ENCODE results near the gene CBLIF. TPM values are rescaled to one million over a fixed set of nuclear protein-coding genes. Genes with fewer than 3 reads are reported as not detected.
"Not testable (repeated sequence)": the region's sequence is repeated elsewhere in the genome, so short reads cannot be mapped to it uniquely, and the experiment has no call there.

Gene CBLIF
- polyA plus RNA-seq (2012; ENCODE audit: low read depth, missing spikeins), result not detected

DNA sequence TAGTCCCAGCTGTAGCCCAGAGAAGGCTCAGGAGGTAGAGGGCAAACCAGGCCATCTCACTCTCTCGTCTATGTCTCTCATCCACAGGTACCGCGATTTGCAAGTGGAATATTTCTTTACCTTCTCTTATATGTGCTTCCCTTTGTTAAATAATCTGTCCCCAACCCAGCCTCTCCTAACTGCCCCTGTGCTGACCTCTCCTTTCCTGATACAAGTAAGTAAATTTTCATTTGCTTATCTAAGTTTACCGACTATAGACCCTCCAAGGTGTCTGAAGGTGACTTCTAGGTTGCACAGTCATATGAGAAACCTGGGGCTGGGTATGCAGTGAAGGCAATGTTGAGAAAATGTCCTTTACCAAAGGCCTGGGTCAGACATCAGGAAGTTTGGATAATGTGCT is at the start of gene CBLIF:
Gene CBLIF, minus strand, starts transcription at position 101 of the 400 bp plus-strand sequence. Its CDS starts 46 bp downstream, at position 55.
- FAIRE-seq (no peak), DNase-seq (ENCODE audit: insufficient read length, low spot score) (no peak)
- TF ChIP-seq POLR2A (IDR thresholded peaks at IDR 0.05; ENCODE audit: low read depth, low read length) (no peak), POU2F2 (IDR thresholded peaks at IDR 0.05; ENCODE audit: low read depth, low read length) (no peak), SPI1 (IDR thresholded peaks at IDR 0.05; ENCODE audit: low read depth, low read length) (no peak), TAF1 (IDR thresholded peaks at IDR 0.05; ENCODE audit: low read depth, low read length) (no peak), PAX5 (IDR thresholded peaks at IDR 0.05; ENCODE audit: insufficient read depth, low read length, severe bottlenecking) (no peak), POLR2AphosphoS5 (IDR thresholded peaks at IDR 0.05; ENCODE audit: low read depth, low read length) (no peak)

DNA sequence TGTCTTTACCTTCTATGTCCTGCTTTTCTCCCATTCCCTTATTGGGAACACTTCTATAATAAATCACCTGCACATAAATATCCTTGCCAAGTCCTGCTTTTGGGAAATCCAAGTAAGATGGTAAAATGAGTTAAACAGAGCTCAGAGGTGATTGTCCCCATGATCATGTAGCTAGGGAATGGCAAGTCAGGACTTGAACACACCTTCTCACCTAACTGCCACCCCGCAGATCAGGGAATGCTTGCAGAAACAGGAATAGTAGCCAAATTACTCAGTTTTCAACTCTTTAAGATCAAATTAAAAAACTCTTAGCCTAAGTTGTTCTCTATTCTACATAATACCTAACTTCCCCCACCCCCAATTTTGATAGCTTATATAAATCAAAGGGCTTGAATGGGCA is 49.3 kb upstream of the CBLIF start:
- DNase-seq (ENCODE audit: insufficient read length, low spot score), result no peak
- FAIRE-seq, result no peak
- no peak for TF ChIP-seq POLR2AphosphoS5 (IDR thresholded peaks at IDR 0.05; ENCODE audit: low read depth, low read length)
- no peak for TF ChIP-seq POU2F2 (IDR thresholded peaks at IDR 0.05; ENCODE audit: low read depth, low read length)
- TF ChIP-seq PAX5 (IDR thresholded peaks at IDR 0.05; ENCODE audit: insufficient read depth, low read length, severe bottlenecking), result no peak
- TF ChIP-seq TAF1 (IDR thresholded peaks at IDR 0.05; ENCODE audit: low read depth, low read length), result no peak
- no peak for TF ChIP-seq POLR2A (IDR thresholded peaks at IDR 0.05; ENCODE audit: low read depth, low read length)
- no peak for TF ChIP-seq SPI1 (IDR thresholded peaks at IDR 0.05; ENCODE audit: low read depth, low read length)

DNA sequence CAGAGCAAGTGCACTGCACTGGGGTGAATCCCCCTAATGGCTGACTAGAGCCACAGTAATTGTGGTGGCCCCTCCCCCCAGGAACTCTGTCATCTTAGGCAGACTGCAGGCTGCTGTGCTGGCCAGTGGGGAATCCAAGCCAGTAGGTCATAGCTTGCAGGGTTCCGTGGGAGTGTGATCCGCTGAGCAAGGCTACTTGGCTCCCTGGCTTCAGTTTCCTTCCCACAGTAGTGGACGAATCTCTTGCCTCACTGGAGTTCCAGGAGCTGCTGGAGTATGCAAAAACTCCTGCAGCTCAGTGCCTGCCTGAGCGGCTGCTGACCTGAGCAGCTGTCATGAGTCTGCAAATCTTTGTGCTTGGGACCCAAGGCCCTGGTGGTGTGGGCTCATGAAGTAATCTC is 46.5 kb upstream of the CBLIF start:
- TF ChIP-seq POLR2AphosphoS5 (IDR thresholded peaks at IDR 0.05; ENCODE audit: low read depth, low read length) (no peak), SPI1 (IDR thresholded peaks at IDR 0.05; ENCODE audit: low read depth, low read length) (no peak), POU2F2 (IDR thresholded peaks at IDR 0.05; ENCODE audit: low read depth, low read length) (no peak), PAX5 (IDR thresholded peaks at IDR 0.05; ENCODE audit: insufficient read depth, low read length, severe bottlenecking) (no peak), TAF1 (IDR thresholded peaks at IDR 0.05; ENCODE audit: low read depth, low read length) (no peak), POLR2A (IDR thresholded peaks at IDR 0.05; ENCODE audit: low read depth, low read length) (no peak)
- FAIRE-seq, result no peak
- no peak for DNase-seq (ENCODE audit: insufficient read length, low spot score)

DNA sequence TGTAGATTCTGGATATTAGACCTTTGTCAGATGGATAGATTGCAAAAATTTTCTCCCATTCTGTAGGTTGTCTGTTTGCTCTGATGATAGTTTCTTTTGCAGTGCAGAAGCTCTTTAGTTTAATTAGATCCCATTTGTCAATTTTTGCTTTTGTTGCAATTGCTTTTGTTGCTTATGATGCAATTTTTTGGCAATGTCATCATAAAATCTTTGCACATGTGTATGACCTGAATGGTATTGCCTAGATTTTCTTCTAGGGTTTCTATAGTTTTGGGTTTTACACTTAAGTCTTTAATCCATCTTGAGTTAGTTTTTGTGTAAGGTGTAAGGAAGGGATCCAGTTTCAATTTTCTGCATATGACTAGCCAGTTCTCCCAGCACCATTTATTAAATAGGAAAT is 41.9 kb upstream of the CBLIF start:
- not testable (repeated sequence) for FAIRE-seq; DNase-seq (ENCODE audit: insufficient read length, low spot score)

DNA sequence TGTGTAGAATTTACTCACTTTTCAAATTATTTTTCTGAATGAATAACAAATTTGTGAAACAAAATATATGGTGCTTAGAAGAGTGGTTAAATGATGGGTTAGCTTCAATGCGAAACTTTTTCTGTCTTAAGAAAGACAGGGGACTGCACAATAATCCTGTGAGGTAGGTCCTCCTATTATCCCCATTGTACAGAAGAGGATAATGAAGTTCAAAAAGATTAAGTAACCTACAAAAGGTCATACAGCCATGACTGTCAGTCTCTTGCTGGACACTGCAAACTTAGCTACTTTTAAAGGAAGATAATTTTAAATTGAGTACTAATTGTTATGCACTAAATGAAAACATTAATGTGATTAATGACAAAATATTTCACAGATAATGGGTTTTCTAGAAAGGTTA is 38.3 kb upstream of the CBLIF start:
- FAIRE-seq (no peak), DNase-seq (ENCODE audit: insufficient read length, low spot score) (no peak)
- TF ChIP-seq POLR2A (IDR thresholded peaks at IDR 0.05; ENCODE audit: low read depth, low read length) (no peak), TAF1 (IDR thresholded peaks at IDR 0.05; ENCODE audit: low read depth, low read length) (no peak)

DNA sequence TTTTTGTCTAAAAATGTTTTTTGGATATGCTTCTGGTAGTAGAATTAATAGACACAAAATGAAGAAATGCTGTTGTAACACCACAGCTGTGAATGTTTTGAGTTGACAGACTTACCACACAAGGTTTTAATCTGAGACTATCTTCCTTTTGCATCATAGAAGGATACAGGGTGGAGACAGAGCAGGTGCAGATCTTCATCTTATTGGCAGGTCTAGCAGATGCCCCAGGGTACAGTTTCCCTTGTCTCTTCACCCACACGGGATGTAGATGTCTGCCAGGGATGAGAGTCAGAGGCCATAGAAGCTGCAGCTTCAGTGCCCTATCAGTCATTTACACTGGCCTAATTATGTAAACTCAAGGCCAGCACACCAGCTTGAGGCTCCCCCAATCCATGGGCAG is 34.3 kb upstream of the CBLIF start:
- no peak for DNase-seq (ENCODE audit: insufficient read length, low spot score)
- TF ChIP-seq POU2F2 (IDR thresholded peaks at IDR 0.05; ENCODE audit: low read depth, low read length), result no peak
- TF ChIP-seq POLR2AphosphoS5 (IDR thresholded peaks at IDR 0.05; ENCODE audit: low read depth, low read length), result no peak
- no peak for TF ChIP-seq PAX5 (IDR thresholded peaks at IDR 0.05; ENCODE audit: insufficient read depth, low read length, severe bottlenecking)
- TF ChIP-seq SPI1 (IDR thresholded peaks at IDR 0.05; ENCODE audit: low read depth, low read length), result no peak
- TF ChIP-seq TAF1 (IDR thresholded peaks at IDR 0.05; ENCODE audit: low read depth, low read length), result no peak
- no peak for TF ChIP-seq POLR2A (IDR thresholded peaks at IDR 0.05; ENCODE audit: low read depth, low read length)
- no peak for FAIRE-seq

DNA sequence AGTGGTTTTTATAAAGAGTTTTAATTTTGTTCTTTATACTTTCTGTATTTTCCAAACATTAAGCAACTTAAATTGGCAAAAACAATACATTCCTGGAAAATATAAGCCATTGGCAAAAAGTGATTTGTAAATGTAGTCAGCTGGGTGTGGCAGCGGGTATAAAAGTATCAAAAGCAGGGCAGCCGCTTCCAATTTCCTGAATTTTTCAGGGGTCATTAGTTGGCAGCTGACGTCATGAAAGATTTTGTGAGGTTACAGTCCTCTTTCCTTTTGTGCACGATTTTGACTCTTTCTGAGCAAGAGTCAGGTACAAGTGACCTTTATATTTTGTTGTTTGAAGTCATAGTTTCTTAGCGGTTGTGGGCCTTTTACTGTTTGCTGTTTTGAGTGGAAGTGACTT is 33.3 kb upstream of the CBLIF start, which contains the start of gene OOSP3:
Gene OOSP3, plus strand, starts transcription at position 208 of the 400 bp plus-strand sequence. Its CDS starts 27 bp downstream, at position 235.
- DNase-seq (ENCODE audit: insufficient read length, low spot score), result no peak
- no peak for TF ChIP-seq POU2F2 (IDR thresholded peaks at IDR 0.05; ENCODE audit: low read depth, low read length)
- no peak for TF ChIP-seq TAF1 (IDR thresholded peaks at IDR 0.05; ENCODE audit: low read depth, low read length)
- TF ChIP-seq POLR2A (IDR thresholded peaks at IDR 0.05; ENCODE audit: low read depth, low read length), result no peak
- TF ChIP-seq POLR2AphosphoS5 (IDR thresholded peaks at IDR 0.05; ENCODE audit: low read depth, low read length), result no peak
- no peak for TF ChIP-seq SPI1 (IDR thresholded peaks at IDR 0.05; ENCODE audit: low read depth, low read length)
- FAIRE-seq, result no peak

DNA sequence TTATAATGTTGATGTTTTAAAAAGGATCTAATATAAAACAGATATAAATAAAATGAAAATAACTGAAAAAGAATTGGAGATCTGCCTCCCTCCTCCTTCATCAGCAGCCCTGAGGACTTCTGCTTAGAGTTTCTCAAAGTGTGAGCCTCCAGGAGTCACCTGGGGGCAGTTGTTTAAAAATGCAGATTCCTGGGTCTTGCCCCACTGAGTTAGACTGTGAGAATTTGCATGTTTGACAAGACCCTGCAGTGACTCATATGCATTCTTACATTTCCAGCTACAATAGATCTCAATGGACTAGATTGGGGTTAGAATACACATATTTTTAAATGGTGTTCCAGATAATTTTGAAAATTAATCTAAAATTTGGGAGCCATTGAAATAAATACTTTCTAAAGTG is 32.5 kb upstream of the CBLIF start:
- FAIRE-seq (no peak), DNase-seq (ENCODE audit: insufficient read length, low spot score) (no peak)
- TF ChIP-seq POLR2AphosphoS5 (IDR thresholded peaks at IDR 0.05; ENCODE audit: low read depth, low read length) (no peak), PAX5 (IDR thresholded peaks at IDR 0.05; ENCODE audit: insufficient read depth, low read length, severe bottlenecking) (no peak), POLR2A (IDR thresholded peaks at IDR 0.05; ENCODE audit: low read depth, low read length) (no peak), TAF1 (IDR thresholded peaks at IDR 0.05; ENCODE audit: low read depth, low read length) (no peak), POU2F2 (IDR thresholded peaks at IDR 0.05; ENCODE audit: low read depth, low read length) (no peak), SPI1 (IDR thresholded peaks at IDR 0.05; ENCODE audit: low read depth, low read length) (no peak)

DNA sequence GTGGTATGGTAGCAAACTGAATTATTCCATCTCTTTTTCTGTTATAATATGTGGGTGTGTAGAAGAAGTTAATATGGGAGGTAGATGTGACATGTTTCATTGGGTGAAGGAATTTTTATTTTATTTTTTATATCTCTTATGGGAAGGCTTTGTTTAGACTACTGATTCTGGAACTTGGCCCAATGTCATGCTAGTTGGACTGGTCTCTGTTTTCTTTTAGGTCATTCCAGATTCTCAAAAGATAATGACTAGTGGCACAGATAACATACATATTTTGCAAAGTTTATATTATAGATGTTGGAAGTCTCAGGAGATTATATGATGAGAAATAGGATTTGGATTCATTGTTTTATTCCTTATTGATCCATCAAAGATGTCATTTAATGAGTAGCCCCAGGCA is 32.0 kb upstream of the CBLIF start:
- TF ChIP-seq SPI1 (IDR thresholded peaks at IDR 0.05; ENCODE audit: low read depth, low read length) (no peak), TAF1 (IDR thresholded peaks at IDR 0.05; ENCODE audit: low read depth, low read length) (no peak), POLR2AphosphoS5 (IDR thresholded peaks at IDR 0.05; ENCODE audit: low read depth, low read length) (no peak), PAX5 (IDR thresholded peaks at IDR 0.05; ENCODE audit: insufficient read depth, low read length, severe bottlenecking) (no peak), POLR2A (IDR thresholded peaks at IDR 0.05; ENCODE audit: low read depth, low read length) (no peak), POU2F2 (IDR thresholded peaks at IDR 0.05; ENCODE audit: low read depth, low read length) (no peak)
- FAIRE-seq (no peak), DNase-seq (ENCODE audit: insufficient read length, low spot score) (no peak)

DNA sequence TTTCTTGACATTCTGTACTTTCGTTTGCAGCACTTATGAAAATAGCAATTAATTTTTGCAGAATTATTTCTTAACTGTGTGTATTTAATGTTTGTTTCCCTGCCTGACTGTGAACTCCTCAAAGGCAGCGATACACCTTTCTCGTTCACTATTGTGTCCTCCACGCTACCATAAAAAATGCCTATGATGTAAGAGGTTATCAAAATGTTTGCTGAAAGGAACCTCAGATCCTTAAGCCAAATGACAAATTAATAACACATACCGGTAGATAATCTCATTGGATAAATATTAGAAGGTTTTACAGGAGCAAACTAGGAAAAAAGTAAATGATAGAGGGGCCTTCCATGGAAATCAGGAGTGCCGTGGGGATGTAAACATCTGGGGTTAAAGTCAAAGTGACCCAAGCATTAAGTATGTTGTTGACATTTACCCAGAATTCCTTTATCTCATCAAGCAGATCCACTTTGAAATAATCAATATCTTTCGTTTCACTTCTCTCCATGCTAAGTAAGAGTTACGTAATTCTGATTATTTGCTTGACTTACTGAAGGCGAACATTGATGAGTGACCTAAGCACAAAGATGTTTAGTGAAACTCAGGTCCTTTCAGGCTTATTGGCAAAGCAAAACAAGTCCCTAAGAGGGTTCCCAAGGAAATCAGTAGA is 30.7 kb upstream of the CBLIF start:
- DNase-seq (ENCODE audit: insufficient read length, low spot score) (no peak), FAIRE-seq (no peak)
- no peak for TF ChIP-seq POU2F2 (IDR thresholded peaks at IDR 0.05; ENCODE audit: low read depth, low read length)
- TF ChIP-seq TAF1 (IDR thresholded peaks at IDR 0.05; ENCODE audit: low read depth, low read length), result no peak
- no peak for TF ChIP-seq POLR2A (IDR thresholded peaks at IDR 0.05; ENCODE audit: low read depth, low read length)
- no peak for TF ChIP-seq PAX5 (IDR thresholded peaks at IDR 0.05; ENCODE audit: insufficient read depth, low read length, severe bottlenecking)
- TF ChIP-seq POLR2AphosphoS5 (IDR thresholded peaks at IDR 0.05; ENCODE audit: low read depth, low read length), result no peak
- no peak for TF ChIP-seq SPI1 (IDR thresholded peaks at IDR 0.05; ENCODE audit: low read depth, low read length)

All from GM12891 (cell line).